OCI-LY1 (cell line): ENCODE measurements around the gene DAP.

Source experiments
- CTCF ChIP-seq: fragments of 200-600 bp; sonication (generic), shearing (Covaris generic); IDR thresholded peaks from 2 replicates; pipeline ENCODE4 v1.5.1; 2017; ENCODE audit warnings: mild to moderate bottlenecking, antibody characterized with exemption, low read length, moderate library complexity, mixed read lengths
- EZH2 ChIP-seq: fragments of 200-600 bp; sonication (generic), shearing (Covaris generic); IDR thresholded peaks from 2 replicates; pipeline ENCODE4 v1.8.0; 2017; ENCODE audit warnings: borderline replicate concordance, mixed run types, mild to moderate bottlenecking, antibody characterized with exemption, low read length, moderate library complexity, mixed read lengths

GRCh38 chr5:10665799-10666198 is 95.2 kb downstream of the DAP start:
- TF ChIP-seq CTCF (no peak), EZH2 (no peak)
